Effector CD4-positive, alpha-beta T cell (primary cell): ENCODE measurements around the gene LCLAT1.

Experiments used
- DNase-seq: peaks from one replicate; pipeline ENCODE4 v3.0.0-alpha.2; 2020

The LCLAT1 gene

GRCh38 chr2:30424231-30424630, 22.8 kb upstream of the LCLAT1 start:
- DNase-seq: no peak

DNA sequence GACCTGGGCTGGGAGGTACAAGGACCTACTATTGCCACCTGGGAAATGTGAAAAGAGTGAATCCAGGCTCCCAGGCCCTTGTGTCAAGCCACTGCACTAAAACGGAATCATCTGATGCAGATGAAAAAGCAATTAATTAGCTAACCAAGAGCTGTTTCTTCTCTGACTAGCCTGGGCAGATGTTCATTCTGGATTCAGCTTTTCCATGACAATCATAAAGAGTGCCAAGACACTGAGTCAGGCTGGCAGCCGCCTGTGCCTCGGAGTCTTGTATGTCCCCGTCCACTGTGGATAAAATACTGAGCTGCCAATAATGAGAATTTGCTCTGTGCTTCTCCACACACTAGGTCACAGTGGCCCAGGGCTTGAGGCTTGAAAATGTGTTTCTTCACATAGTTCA, 21.7 kb upstream of the LCLAT1 start:
- no peak for DNase-seq

GRCh38 chr2:30427606-30428347, 19.3 kb upstream of the LCLAT1 start:
- no peak for DNase-seq

GRCh38 chr2:30428348-30428662, 18.7 kb upstream of the LCLAT1 start:
- DNase-seq: no peak

DNA sequence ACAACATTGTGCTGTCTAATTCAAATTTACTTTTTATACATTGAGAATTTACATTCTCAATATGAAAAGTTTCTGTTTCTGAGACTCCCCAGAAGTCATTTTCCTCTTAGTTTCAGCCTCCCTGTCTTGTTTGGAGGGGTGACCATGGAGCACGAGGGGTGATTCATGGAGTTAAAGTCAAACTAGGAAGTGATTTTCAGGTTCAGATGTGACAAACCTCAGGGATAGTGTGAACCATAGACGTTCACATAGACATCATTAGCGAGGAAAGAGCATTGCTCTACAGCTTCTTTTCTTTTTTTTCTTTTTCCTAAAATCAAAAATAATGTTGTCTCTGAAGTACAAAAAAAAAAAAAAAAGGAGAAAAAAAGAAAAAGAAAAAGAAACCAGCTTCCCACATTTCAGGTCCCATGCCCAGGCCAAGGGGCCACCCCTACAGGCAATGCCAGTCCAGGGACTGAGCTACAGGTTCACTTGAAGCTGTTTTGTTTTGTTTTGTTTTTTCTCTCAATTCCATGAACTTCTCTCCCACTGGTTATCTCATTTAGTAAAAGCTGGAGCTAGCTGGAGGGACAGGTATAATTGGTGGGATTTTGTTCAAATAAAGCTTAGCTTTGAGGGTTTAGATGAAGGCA, 18.1 kb upstream of the LCLAT1 start:
- DNase-seq: no peak

DNA sequence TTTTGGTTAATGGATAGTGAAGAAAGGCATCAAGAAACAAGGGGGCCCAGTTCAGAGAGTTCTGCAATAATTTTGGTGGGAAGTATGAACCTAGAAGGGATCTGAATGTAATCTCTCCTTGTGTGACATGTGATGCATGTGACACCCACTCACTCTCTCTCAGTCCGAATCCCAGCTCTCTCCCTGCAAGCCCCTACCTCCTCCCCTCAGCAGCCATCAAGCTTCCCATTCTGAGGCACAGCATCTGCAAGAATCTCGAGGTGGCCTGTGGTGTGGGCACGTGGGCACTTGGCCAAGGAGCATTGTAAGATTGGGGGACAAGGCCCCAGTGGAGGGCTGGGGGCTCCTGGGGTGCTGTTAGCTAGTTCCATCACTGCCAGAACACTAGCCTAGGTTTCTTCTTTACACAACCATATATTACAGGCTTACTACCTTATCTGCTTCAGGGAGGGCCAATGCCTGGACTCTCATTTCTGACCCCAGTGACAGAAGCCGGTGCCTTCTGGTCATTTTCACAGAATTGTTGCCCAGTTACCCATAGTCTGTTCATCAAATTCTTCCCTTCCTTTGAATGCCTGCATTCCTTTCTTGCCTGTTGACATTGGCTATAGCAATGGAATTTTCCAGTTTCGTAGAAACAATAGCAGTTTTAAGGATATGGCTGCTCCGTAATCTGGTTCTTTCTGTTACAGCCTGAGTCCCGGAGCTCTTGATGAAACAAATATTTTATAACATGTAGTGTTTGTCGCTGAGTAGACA, 13.3 kb upstream of the LCLAT1 start:
- DNase-seq: no peak

GRCh38 chr2:30434708-30435107, 12.3 kb upstream of the LCLAT1 start:
- no peak for DNase-seq

- no peak for DNase-seq
Measured at GRCh38 chr2:30436859-30437435, 10.1 kb upstream of the LCLAT1 start.

GRCh38 chr2:30437809-30438548, 9.1 kb upstream of the LCLAT1 start:
- no peak for DNase-seq

- DNase-seq: no peak
Measured at GRCh38 chr2:30439296-30439695, 7.8 kb upstream of the LCLAT1 start.

GRCh38 chr2:30439879-30440278, 7.2 kb upstream of the LCLAT1 start:
- DNase-seq: no peak

- no peak for DNase-seq
Measured at GRCh38 chr2:30441023-30441422, 6.0 kb upstream of the LCLAT1 start.

DNA sequence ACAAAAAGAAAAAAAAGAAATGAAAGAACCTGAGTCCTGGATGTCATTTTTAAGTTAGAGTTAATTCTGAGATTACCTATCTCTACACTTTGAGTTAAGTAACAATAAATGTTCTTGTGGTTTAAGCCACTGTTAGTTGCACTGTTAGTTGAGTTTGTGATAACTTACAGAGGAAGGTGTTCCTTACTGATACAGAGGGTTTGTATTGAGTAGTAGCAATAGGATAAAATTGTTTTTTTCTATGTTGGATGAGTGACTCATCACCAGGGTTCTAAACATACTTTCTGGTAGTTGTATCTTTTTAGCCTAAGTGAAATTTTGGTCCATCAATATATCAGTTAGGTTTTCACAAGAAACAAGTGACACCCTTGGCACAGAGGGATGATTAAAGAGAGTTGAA, 4.0 kb upstream of the LCLAT1 start:
- no peak for DNase-seq

GRCh38 chr2:30444273-30444672, 2.8 kb upstream of the LCLAT1 start:
- no peak for DNase-seq

- DNase-seq: no peak
Measured at GRCh38 chr2:30445266-30445821, 1.7 kb upstream of the LCLAT1 start.

DNA sequence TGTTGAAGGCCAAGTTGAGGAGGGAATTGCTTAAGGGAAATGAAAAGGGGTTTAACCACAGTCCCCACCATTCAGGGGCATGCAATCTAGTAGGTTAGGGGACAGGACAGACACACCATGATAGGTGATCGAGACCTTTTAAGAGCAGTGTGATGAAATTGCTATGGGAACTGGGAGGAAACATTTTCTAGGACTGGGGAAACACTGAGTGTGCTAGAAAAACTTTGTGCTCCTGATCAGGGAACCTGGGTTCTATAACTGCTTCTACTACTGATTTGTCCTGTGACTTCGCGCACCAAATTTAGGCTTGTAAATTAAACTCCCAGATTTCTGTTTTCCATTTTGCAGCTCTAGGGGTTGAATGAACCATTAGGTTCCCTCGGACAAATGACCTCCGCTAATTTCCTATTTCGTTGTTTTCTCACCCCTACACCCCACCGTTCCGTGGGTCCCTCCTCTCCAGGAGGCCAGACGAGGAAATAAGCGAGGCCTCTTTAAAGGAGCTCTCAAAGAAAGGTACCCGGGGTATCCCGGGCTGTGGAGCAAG, 371 bp upstream of the LCLAT1 start:
- DNase-seq: no peak

GRCh38 chr2:30448308-30448707, 1.3 kb downstream of the LCLAT1 start:
- DNase-seq: no peak

DNA sequence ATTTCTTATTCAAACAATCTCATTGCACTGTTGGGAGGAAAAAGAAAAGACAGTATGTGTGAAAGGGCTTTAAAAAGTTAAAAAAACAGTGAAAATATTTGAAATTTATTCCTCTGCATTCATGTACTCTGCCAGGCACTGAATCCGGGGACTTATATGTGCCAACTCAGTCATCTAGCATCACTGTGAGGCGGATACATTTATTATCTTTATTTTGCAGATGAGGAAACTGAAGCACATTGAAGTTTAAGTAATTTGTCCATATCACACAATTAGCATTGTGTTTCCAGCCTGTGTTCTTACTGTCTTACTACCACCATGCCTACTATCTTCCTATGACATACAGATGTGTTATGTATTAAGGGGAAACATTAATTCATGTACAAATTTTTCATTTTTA, 1.8 kb downstream of the LCLAT1 start:
- no peak for DNase-seq

- DNase-seq: no peak
Measured at GRCh38 chr2:30450025-30450424, 3.0 kb downstream of the LCLAT1 start.

GRCh38 chr2:30453498-30453897, 6.5 kb downstream of the LCLAT1 start:
- no peak for DNase-seq

DNA sequence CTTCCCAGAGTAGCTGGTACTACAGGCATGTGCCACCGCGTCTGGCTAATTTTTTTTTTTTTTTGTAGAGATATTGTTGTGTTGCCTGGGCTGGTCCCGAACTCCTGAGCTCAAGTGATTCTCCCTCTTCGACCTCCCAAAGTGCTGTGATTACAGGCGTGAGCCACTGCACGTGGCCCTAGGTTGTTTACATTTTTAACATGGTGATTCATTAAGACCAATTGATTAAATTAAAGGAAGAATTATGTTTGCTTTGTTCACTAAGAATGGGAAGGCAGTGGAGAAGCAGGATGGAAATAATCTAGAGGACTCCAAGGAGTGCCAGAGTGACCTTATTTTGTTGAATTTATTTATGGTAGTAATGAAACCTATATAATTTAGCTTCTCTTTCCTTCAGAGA, 7.5 kb downstream of the LCLAT1 start:
- DNase-seq: no peak

- DNase-seq: no peak
Measured at GRCh38 chr2:30455114-30455738, 8.2 kb downstream of the LCLAT1 start.
